K562 (cell line): ENCODE measurements around the gene BGN. TPM values are rescaled to one million over a fixed set of nuclear protein-coding genes. Genes with fewer than 3 reads are reported as not detected.

Experiments used
- ATAC-seq: fragments of 200-7000 bp; cut with Tn5 transposase; 3 replicates; pipeline ENCODE4 v1.9.1; 2020; ENCODE audit warnings: moderate library complexity
- BruUV-seq: library from RNA; stranded (reverse); fragments of 400-500 nt; replicated peaks from 2 replicates; lab custom pipeline; 2021; lab: Mats Ljungman, UMichigan
- CTCF ChIA-PET: fragments of 300-600 bp; formaldehyde crosslinking; extraction: SDS; loops from one replicate; lab custom pipeline; 2021; ENCODE audit warnings: low intra/inter-chr PET ratio; lab: Yijun Ruan, JAX
- POLR2A ChIA-PET: fragments of 300-600, 350-650 bp; sonication (Branson Sonifier 250); formaldehyde crosslinking; extraction: SDS; loops from one replicate; lab custom pipeline; 2021; ENCODE audit warnings: antibody characterized with exemption, inconsistent platforms; lab: Yijun Ruan, JAX
- DNase-seq, 4 experiments: peaks; one replicate each; pipeline versions ENCODE4 v3.0.0 to v3.0.0-alpha.2; 2011 to 2018; ENCODE audit warnings: low spot score in 3 of 4, mixed read lengths in 3 of 4; ENCODE audit errors: extremely low read depth in 1 of 4
- FAIRE-seq: peaks from 2 replicates; lab custom pipeline; 2011; peaks lifted over from hg19 to GRCh38; lab: Jason Lieb, UNC
- H2AFZ ChIP-seq: 2 replicates; pipeline ENCODE4 v1.6.0; 2011; ENCODE audit warnings: low read depth, low read length, control low read depth, inconsistent platforms
- H3K27ac ChIP-seq: fragments of 200-600 bp; 3 replicates; pipeline ENCODE4 v1.8.0; 2011; ENCODE audit warnings: low read depth, mild to moderate bottlenecking, control low read depth, inconsistent platforms, low read length, moderate library complexity, mixed read lengths; ENCODE audit errors: extremely low read depth
- H3K27me3 ChIP-seq, 2 experiments: fragments of 300-600 bp in 1 of 2; 2 replicates in 1 of 2; 3 replicates in 1 of 2; pipeline versions ENCODE4 v1.6.0 to v1.8.0; 2011; ENCODE audit warnings: inconsistent platforms in 2 of 2, low read length in 2 of 2, mild to moderate bottlenecking in 1 of 2, mixed read lengths in 1 of 2, moderate library complexity in 1 of 2; ENCODE audit not compliant: control insufficient read depth in 2 of 2, insufficient read depth in 2 of 2
- H3K36me3 ChIP-seq: fragments of 300-600 bp; 3 replicates; pipeline ENCODE4 v1.8.0; 2011; ENCODE audit warnings: mild to moderate bottlenecking, low read length, inconsistent platforms; ENCODE audit not compliant: control insufficient read depth, insufficient read depth
- H3K4me1 ChIP-seq, 2 experiments: fragments of 200-600 bp in 1 of 2; replicated peaks in 1 of 2; 2 replicates in 1 of 2; 3 replicates in 1 of 2; pipeline versions ENCODE4 v1.5.1 to v1.8.0; 2011; ENCODE audit warnings: inconsistent platforms in 2 of 2, low read length in 2 of 2, mild to moderate bottlenecking in 1 of 2, mixed read lengths in 1 of 2, moderate library complexity in 1 of 2; ENCODE audit not compliant: control insufficient read depth in 2 of 2, insufficient read depth in 2 of 2
- H3K4me2 ChIP-seq: 2 replicates; pipeline ENCODE4 v1.6.1; 2011; ENCODE audit warnings: low read length, control low read depth, inconsistent platforms, mixed read lengths; ENCODE audit not compliant: insufficient read depth
- H3K4me3 ChIP-seq: fragments of 200-600 bp; sonication (generic), shearing (Covaris generic); 2 replicates; pipeline ENCODE4 v1.5.1; 2016; ENCODE audit warnings: control low read depth, inconsistent platforms
- H3K79me2 ChIP-seq: fragments of 200-600 bp; 3 replicates; pipeline ENCODE4 v1.8.0; 2011; ENCODE audit warnings: low read length, inconsistent platforms; ENCODE audit not compliant: control insufficient read depth, insufficient read depth
- H3K9ac ChIP-seq, 2 experiments: 2 replicates each; pipeline versions ENCODE4 v1.6.0 to v1.6.1; 2011; ENCODE audit warnings: low read depth in 2 of 2, low read length in 2 of 2, control low read depth in 1 of 2, inconsistent platforms in 1 of 2, mild to moderate bottlenecking in 1 of 2, mixed read lengths in 1 of 2; ENCODE audit not compliant: insufficient read depth in 1 of 2
- H3K9me1 ChIP-seq: one replicate; pipeline ENCODE4 v1.6.0; 2011; ENCODE audit warnings: inconsistent platforms, mild to moderate bottlenecking, low read length, moderate library complexity; ENCODE audit not compliant: control insufficient read depth, insufficient read depth
- H3K9me3 ChIP-seq: replicated peaks from 2 replicates; pipeline ENCODE4 v1.5.1; 2011; ENCODE audit warnings: low read depth, low read length, inconsistent platforms; ENCODE audit not compliant: control insufficient read depth, insufficient read depth
- H4K20me1 ChIP-seq: replicated peaks from 2 replicates; pipeline ENCODE4 v1.6.1; 2011; ENCODE audit warnings: low read length, inconsistent platforms, mixed read lengths; ENCODE audit not compliant: control insufficient read depth, insufficient read depth
- BHLHE40 ChIP-seq: IDR thresholded peaks from 2 replicates; pipeline ENCODE4 v1.6.1; 2011; ENCODE audit warnings: low read length, improper control_type of control experiment
- BRF1 ChIP-seq: IDR thresholded peaks from 3 replicates; pipeline ENCODE4 v1.6.1; 2011; ENCODE audit warnings: borderline replicate concordance, mild to moderate bottlenecking; ENCODE audit not compliant: insufficient read length; ENCODE audit errors: extremely low read depth
- DMBX1 ChIP-seq: fragments of 250-450 bp; sonication (Bioruptor Pico); IDR thresholded peaks from 2 replicates; pipeline ENCODE4 v1.8.0; 2022; ENCODE audit warnings: inconsistent platforms, mild to moderate bottlenecking, moderate library complexity, borderline replicate concordance
- E2F5 ChIP-seq: sonication (generic); formaldehyde crosslinking; IDR thresholded peaks from 2 replicates; pipeline ENCODE4 v1.8.0; 2022; ENCODE audit warnings: mild to moderate bottlenecking, missing genetic modification reagents
- ELK3 ChIP-seq: fragments of 450-650 bp; formaldehyde crosslinking; IDR thresholded peaks from 2 replicates; pipeline ENCODE4 v1.4.0; 2020; ENCODE audit warnings: mild to moderate bottlenecking
- HDAC3 ChIP-seq: fragments of 450-650 bp; IDR thresholded peaks from 2 replicates; pipeline ENCODE4 v1.6.1; 2018; ENCODE audit warnings: borderline replicate concordance, mild to moderate bottlenecking, moderate library complexity; ENCODE audit not compliant: partially characterized antibody
- PTRF ChIP-seq: fragments of 450-650 bp; IDR thresholded peaks from 2 replicates; pipeline ENCODE4 v1.6.1; 2016; ENCODE audit warnings: mild to moderate bottlenecking, missing genetic modification characterization, missing compliant biosample characterization
- SRSF7 ChIP-seq: fragments of 200-400 bp; formaldehyde crosslinking; optimal IDR thresholded peaks from 2 replicates; pipeline ENCODE3; 2017; ENCODE audit warnings: mild to moderate bottlenecking, low read depth, low read length
- TAF15 ChIP-seq: fragments of 200-400 bp; formaldehyde crosslinking; IDR thresholded peaks from 2 replicates; pipeline ENCODE4 v1.6.1; 2017; ENCODE audit warnings: mild to moderate bottlenecking, low read depth, low read length, moderate library complexity
- ZKSCAN1 ChIP-seq: fragments of 150-350 bp; IDR thresholded peaks from 2 replicates; pipeline ENCODE4 v1.6.1; 2016; ENCODE audit warnings: low read depth, low read length
- WGBS: fragments of 100-300 bp; shearing (Covaris generic); methylation state at CpG from one replicate; pipeline ENCODE4 v1.1.6; 2016; ENCODE audit warnings: low coverage, mixed read lengths; ENCODE audit not compliant: insufficient coverage; ENCODE audit errors: missing lambda C conversion rate; 5-methylcytosine and 5-hydroxymethylcytosine counted together
- in situ Hi-C: fragments of 300-500 bp; cut with MboI; formaldehyde crosslinking; loops from 4 replicates; pipeline ENCODE4 v1.15.0; 2018; ENCODE audit warnings: inconsistent platforms, mixed read lengths
- intact Hi-C: fragments of 100-400 bp; cut with micrococcal nuclease; formaldehyde crosslinking; loops from 2 replicates; pipeline ENCODE4 v1.14.2; 2022
- polyA plus RNA-seq, 8 experiments: library from polyadenylated mRNA; depleted of rRNA in 4 of 8; stranded (reverse) in 5 of 8; unstranded in 3 of 8; fragments of >200 nt; fragmentation: Nextera tagmentation in 2 of 8; fragmentation: Illumina TruSeq in 1 of 8; extraction: Ambion mirVana in 2 of 8; extraction: Trizol in 1 of 8; gene quantifications; 2 replicates each; pipeline versions ENCODE4 v1.2.1 to v1.2.3, GENCODE V29; 2011 to 2014; ENCODE audit warnings: inconsistent platforms in 1 of 8, missing spikeins in 1 of 8
- total RNA-seq, 7 experiments: library from RNA; depleted of rRNA in 6 of 7; stranded (reverse); fragments of >200 nt in 6 of 7; fragmentation: Illumina TruSeq in 2 of 7; extraction: Trizol in 2 of 7; gene quantifications; 2 replicates each; pipeline versions ENCODE4 v1.2.1 to v1.2.3, GENCODE V29; 2011 to 2021; ENCODE audit warnings: low replicate concordance in 1 of 7

BGN gene
- total and polyA plus RNA-seq, 9 of the 15 experiments (the other 6 are each of a cell fraction or from before 2014, with no cell fraction given): 0.11 TPM; not detected in 8

GRCh38 chrX:153475751-153476281, 19.0 kb upstream of the BGN start:
- Histone ChIP-seq H3K36me3 (no peaks in the 10 kb centered on the region), H3K27me3 (no peaks in the 10 kb centered on the region), H2AFZ (no peak overlapping the region), H3K79me2 (no peaks in the 10 kb centered on the region), H4K20me1 (no peaks in the 10 kb centered on the region), H3K9me1 (no peaks in the 10 kb centered on the region), H3K9ac (no peak overlapping the region), H3K4me1 (peaks cover 4 to 49% of the 10 kb centered on the region in 2 experiments; a peak in 4 of 5 replicates), H3K4me2 (no peak overlapping the region), H3K9me3 (no peaks in the 10 kb centered on the region), H3K27ac (no peak overlapping the region), H3K4me3 (no peak overlapping the region)
- TF ChIP-seq ZKSCAN1 (0 out of 2 replicates have a peak, but pooled peaks have one; percentile 47), ELK3 (CRISPR knock-in tag) (no peak)
- no peak for FAIRE-seq
- BruUV-seq: no TSS peak
- DNase-seq: no peak
- ChIA-PET POLR2A (interaction anchor here (1.0 kb wide), 1 partner anchor 15 kb away, joined by 4 read pairs; no protein-coding TSS in a partner anchor), CTCF (no interaction called here)
- 80% methylated on average over 7 of the region's 11 CpGs for WGBS
- in situ Hi-C loops (no loop called here), intact Hi-C loops (no loop called here)
- no peak for ATAC-seq

GRCh38 chrX:153476666-153477363, 18.0 kb upstream of the BGN start:
- Histone ChIP-seq H3K79me2 (no peaks in the 10 kb centered on the region), H3K9me3 (no peaks in the 10 kb centered on the region), H4K20me1 (no peaks in the 10 kb centered on the region), H3K9me1 (no peaks in the 10 kb centered on the region), H3K4me3 (no peak overlapping the region), H3K9ac (no peak overlapping the region; a peak in 1 of 4 replicates), H3K36me3 (no peaks in the 10 kb centered on the region), H3K4me1 (peaks cover 4 to 47% of the 10 kb centered on the region in 2 experiments; a peak in 4 of 5 replicates), H3K27me3 (no peaks in the 10 kb centered on the region), H3K4me2 (no peak overlapping the region), H2AFZ (no peak overlapping the region), H3K27ac (no peak overlapping the region)
- ATAC-seq (no peak), DNase-seq (no peak), FAIRE-seq (no peak)
- POLR2A ChIA-PET: interaction anchor here (0.6 to 0.7 kb wide), 2 partner anchors 10 to 13 kb away, joined by 3 read pairs; no protein-coding TSS in a partner anchor
- 54% methylated on average over 4 of the region's 16 CpGs for WGBS
- TF ChIP-seq BHLHE40 (no peak), PTRF (tag) (no peak), E2F5 (CRISPR knock-in tag) (no peak), DMBX1 (no peak), SRSF7 (no peak), BRF1 (no peak), TAF15 (no peak), HDAC3 (no peak)
- CTCF ChIA-PET: no interaction called here
- in situ Hi-C loops: no loop called here
- no TSS peak for BruUV-seq
- intact Hi-C loops: no loop called here
